ENCODE measurements around the gene FBXO9. TPM values are rescaled to one million over a fixed set of nuclear protein-coding genes. Genes with fewer than 3 reads are reported as not detected.

The FBXO9 gene
- total RNA-seq, 4 donors from 2014 or later, result 50.5 to 166 (median 64.2) TPM

DNA sequence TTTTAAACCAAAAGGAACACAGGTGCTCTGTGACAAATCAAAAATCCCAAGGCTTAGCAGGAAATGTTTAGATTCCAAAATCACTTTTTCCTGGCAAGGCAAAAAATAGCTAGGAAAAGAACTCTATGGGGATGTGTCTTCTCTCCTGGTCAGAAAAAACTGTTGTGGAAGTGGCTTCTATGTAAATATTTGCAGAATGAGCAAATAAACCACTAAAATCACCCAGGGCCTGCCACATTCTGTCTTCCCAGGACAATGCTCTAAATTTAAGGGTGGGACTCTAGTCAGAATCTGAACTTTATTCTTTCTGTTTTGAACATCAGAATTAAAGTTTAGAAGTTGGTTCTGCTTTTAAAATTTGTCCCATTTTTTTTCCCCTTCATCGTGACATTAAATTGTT, 54.1 kb downstream of the FBXO9 start:
- no peaks in the 10 kb centered on the region for H3K27me3 ChIP-seq
- in situ Hi-C loops (cut with MboI; ENCODE audit: low pct_ligation_motif_present in 1 of 4, low pct_unique_long_range_greater_than_20kb in 1 of 4, low sequenced_read_pairs in 3 of 4), result no loop called here
- no peak overlapping the region for H3K4me3 ChIP-seq
- peak overlapping the region; percentile 17 to 59 (median 49) for H3K27ac ChIP-seq
- TF ChIP-seq EP300 (IDR thresholded peaks at IDR 0.05; ENCODE audit: low read depth), result no peak
- no peak for TF ChIP-seq POLR2AphosphoS5 (IDR thresholded peaks at IDR 0.05)
- TF ChIP-seq, protein P1, sequence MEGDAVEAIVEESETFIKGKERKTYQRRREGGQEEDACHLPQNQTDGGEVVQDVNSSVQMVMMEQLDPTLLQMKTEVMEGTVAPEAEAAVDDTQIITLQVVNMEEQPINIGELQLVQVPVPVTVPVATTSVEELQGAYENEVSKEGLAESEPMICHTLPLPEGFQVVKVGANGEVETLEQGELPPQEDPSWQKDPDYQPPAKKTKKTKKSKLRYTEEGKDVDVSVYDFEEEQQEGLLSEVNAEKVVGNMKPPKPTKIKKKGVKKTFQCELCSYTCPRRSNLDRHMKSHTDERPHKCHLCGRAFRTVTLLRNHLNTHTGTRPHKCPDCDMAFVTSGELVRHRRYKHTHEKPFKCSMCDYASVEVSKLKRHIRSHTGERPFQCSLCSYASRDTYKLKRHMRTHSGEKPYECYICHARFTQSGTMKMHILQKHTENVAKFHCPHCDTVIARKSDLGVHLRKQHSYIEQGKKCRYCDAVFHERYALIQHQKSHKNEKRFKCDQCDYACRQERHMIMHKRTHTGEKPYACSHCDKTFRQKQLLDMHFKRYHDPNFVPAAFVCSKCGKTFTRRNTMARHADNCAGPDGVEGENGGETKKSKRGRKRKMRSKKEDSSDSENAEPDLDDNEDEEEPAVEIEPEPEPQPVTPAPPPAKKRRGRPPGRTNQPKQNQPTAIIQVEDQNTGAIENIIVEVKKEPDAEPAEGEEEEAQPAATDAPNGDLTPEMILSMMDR (IDR thresholded peaks at IDR 0.05), result no peak
- no peak for TF ChIP-seq POLR2A (IDR thresholded peaks at IDR 0.05)
- H3K4me1 ChIP-seq, result peaks cover 0 to 10% (median 5%) of the 10 kb centered on the region in 4 donors
- 67 to 83% methylated on average over 1 of the region's 1 CpG for WGBS, 2 donors (ENCODE audit: low coverage in 1 of 2)
- DNase-seq, result no peak
- intact Hi-C loops (cut with DNase I; ENCODE audit: low total_unique reads), result no loop called here
- H3K36me3 ChIP-seq, result no peaks in the 10 kb centered on the region
- H3K9me3 ChIP-seq, result no peaks in the 10 kb centered on the region

DNA sequence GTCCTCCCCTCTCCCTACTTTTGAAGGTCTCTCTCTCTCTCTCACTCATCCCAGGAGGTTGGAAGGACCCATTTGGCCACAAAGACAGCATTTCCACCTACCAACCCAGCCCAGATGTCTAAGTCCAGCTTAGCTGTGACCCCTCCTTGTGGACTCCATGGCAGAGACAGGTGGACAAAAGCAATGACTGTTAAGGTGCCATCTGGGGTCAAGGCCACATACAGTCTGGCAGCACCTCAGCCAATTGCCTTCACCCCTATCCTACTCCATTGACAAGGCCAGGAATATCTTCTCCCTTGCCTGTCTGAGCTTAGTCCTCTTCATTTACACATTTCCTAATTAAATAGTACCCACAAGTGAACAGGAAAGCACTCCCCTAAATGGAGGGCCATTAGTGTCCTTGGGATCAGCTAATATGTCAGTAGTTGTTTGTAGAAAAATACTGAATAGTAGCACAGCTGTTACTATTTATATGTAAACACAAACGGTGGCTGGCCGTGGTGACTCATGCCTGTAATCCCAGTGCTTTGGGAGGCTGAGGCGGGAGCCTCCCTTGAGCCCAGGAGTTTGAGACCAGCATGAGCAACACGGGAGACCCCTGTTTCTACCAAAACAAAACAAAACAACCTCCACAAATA, 54.7 kb downstream of the FBXO9 start:
- Histone ChIP-seq H3K27ac (peak overlapping the region; percentile 17 to 59 (median 49)), H3K27me3 (no peaks in the 10 kb centered on the region), H3K9me3 (no peaks in the 10 kb centered on the region), H3K4me3 (no peak overlapping the region), H3K4me1 (peaks cover 0 to 10% (median 5%) of the 10 kb centered on the region in 4 donors), H3K36me3 (no peaks in the 10 kb centered on the region)
- TF ChIP-seq POLR2AphosphoS5 (IDR thresholded peaks at IDR 0.05) (no peak), EP300 (IDR thresholded peaks at IDR 0.05; ENCODE audit: low read depth) (no peak), POLR2A (IDR thresholded peaks at IDR 0.05) (no peak)
- TF ChIP-seq, protein P1 (IDR thresholded peaks at IDR 0.05), result no peak
- in situ Hi-C loops (cut with MboI; ENCODE audit: low pct_ligation_motif_present in 1 of 4, low pct_unique_long_range_greater_than_20kb in 1 of 4, low sequenced_read_pairs in 3 of 4), result no loop called here
- intact Hi-C loops (cut with DNase I; ENCODE audit: low total_unique reads), result no loop called here
- peak; percentile 20 for DNase-seq
- 35% methylated on average over 4 of the region's 4 CpGs; no CpG with 5 or more reads in 1 of the 2 donors for WGBS, 2 donors (ENCODE audit: low coverage in 1 of 2)

DNA sequence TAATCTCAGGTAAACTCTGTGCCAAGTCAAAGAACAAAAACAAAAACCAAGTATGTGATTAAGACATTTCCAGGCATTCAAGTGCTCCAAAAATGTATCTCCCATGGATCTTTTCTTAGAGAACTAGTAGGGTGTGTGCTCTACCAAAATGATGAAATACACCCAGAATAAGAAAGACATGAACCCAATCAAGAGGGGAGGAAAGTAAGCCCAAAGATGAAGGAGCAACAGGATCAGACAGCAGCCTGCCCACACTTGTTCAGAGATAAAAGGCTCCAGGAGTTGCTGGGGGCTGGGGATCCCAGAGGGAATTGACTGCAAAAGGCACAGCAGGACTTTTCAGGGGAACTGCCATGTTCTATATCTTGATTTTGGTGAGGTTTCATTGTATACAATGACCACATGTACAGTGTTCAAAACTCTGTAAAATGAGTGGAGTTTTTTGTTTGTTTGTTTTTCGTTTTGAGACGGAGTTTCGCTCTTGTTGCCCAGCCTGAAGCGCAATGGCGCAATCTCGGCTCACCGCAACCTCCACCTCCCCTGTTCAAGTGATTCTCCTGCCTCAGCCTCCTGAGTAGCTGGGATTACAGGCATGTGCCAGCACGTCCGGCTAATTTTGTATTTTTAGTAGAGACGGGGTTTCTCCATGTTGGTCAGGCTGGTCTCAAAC, 59.1 kb downstream of the FBXO9 start:
- H3K4me3 ChIP-seq, result no peak overlapping the region
- in situ Hi-C loops (cut with MboI; ENCODE audit: low pct_ligation_motif_present in 1 of 4, low pct_unique_long_range_greater_than_20kb in 1 of 4, low sequenced_read_pairs in 3 of 4), result no loop called here
- TF ChIP-seq, protein P1 (IDR thresholded peaks at IDR 0.05), result no peak
- TF ChIP-seq POLR2A (IDR thresholded peaks at IDR 0.05) (no peak), EP300 (IDR thresholded peaks at IDR 0.05; ENCODE audit: low read depth) (no peak), POLR2AphosphoS5 (IDR thresholded peaks at IDR 0.05) (no peak)
- H3K27me3 ChIP-seq, result no peaks in the 10 kb centered on the region
- peaks cover 0 to 7% (median 2%) of the 10 kb centered on the region in 4 donors for H3K4me1 ChIP-seq
- no peaks in the 10 kb centered on the region for H3K9me3 ChIP-seq
- DNase-seq, result no peak
- 91 to 93% methylated on average over 4 to 10 of the region's 10 CpGs for WGBS, 2 donors (ENCODE audit: low coverage in 1 of 2)
- no peaks in the 10 kb centered on the region for H3K36me3 ChIP-seq
- intact Hi-C loops (cut with DNase I; ENCODE audit: low total_unique reads), result no loop called here
- no peak overlapping the region for H3K27ac ChIP-seq

DNA sequence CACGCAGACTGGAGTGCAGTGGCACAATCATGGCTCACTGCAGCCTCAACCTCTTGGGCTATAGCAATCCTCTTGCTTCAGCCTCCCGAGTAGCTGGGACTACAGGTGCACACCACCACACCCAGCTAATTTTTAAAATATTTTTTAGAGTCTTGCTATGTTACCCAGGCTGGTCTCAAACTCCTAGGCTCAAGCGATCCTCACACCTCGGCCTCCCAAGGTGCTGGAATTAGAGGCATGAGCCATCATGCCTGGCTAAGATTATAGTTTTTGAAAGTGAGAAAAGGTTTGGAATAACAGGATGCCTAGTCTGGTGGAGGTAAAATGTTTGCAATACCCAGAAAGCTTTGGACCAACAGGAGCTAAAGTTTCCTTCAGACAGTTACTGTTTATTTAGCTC, 60.1 kb downstream of the FBXO9 start:
- no peak overlapping the region for H3K27ac ChIP-seq
- WGBS, 2 donors (ENCODE audit: low coverage in 1 of 2), result 84 to 89% methylated on average over 4 of the region's 4 CpGs
- no peak for DNase-seq
- in situ Hi-C loops (cut with MboI; ENCODE audit: low pct_ligation_motif_present in 1 of 4, low pct_unique_long_range_greater_than_20kb in 1 of 4, low sequenced_read_pairs in 3 of 4), result no loop called here
- TF ChIP-seq EP300 (IDR thresholded peaks at IDR 0.05; ENCODE audit: low read depth) (no peak), POLR2AphosphoS5 (IDR thresholded peaks at IDR 0.05) (no peak), POLR2A (IDR thresholded peaks at IDR 0.05) (no peak)
- TF ChIP-seq, protein P1 (IDR thresholded peaks at IDR 0.05), result no peak
- H3K9me3 ChIP-seq, result no peaks in the 10 kb centered on the region
- H3K36me3 ChIP-seq, result no peaks in the 10 kb centered on the region
- peaks cover 0 to under 1% (median 0%) of the 10 kb centered on the region in 4 donors for H3K4me1 ChIP-seq
- H3K4me3 ChIP-seq, result no peak overlapping the region
- H3K27me3 ChIP-seq, result no peaks in the 10 kb centered on the region
- intact Hi-C loops (cut with DNase I; ENCODE audit: low total_unique reads), result no loop called here

Data from transverse colon (tissue), 4 donors.